ENCODE data around the gene SIRPB1.

SIRPB1 gene

GRCh38 chr20:1666802-1667201, 47.0 kb upstream of the SIRPB1 start:
- Histone ChIP-seq H3K9me2 (replicated peaks; ENCODE audit: insufficient read depth, low read length) (no peaks in the 10 kb centered on the region), H3K27me3 (replicated peaks; ENCODE audit: insufficient read depth, low read length) (no peaks in the 10 kb centered on the region), H3K9ac (ENCODE audit: low read length) (no peak overlapping the region), H3K4me1 (ENCODE audit: low read length) (no peaks in the 10 kb centered on the region), H3K36me3 (replicated peaks; ENCODE audit: insufficient read depth, low read length) (no peaks in the 10 kb centered on the region), H3F3A (ENCODE audit: insufficient read depth, low read length) (no peaks in the 10 kb centered on the region), H4K20me1 (ENCODE audit: insufficient read depth, low read length) (no peaks in the 10 kb centered on the region), H3K4me3 (ENCODE audit: low read length) (no peak overlapping the region), H3K4me2 (ENCODE audit: low read depth, low read length) (no peak overlapping the region), H3K9me3 (replicated peaks; ENCODE audit: insufficient read depth, low read length) (no peaks in the 10 kb centered on the region), H2AFZ (ENCODE audit: low read length) (no peak overlapping the region), H3K27ac (ENCODE audit: low read length) (no peak overlapping the region), H3K79me2 (ENCODE audit: low read length) (no peaks in the 10 kb centered on the region)
- no peak for TF ChIP-seq CTCF (IDR thresholded peaks at IDR 0.05; ENCODE audit: low read length)
- TF ChIP-seq EZH2 (optimal IDR thresholded peaks at IDR 0.05; ENCODE audit: low read depth, low read length): no peak
- no peak for TF ChIP-seq EZH2phosphoT487 (IDR thresholded peaks at IDR 0.05; ENCODE audit: low read length)
- no peak for DNase-seq

DNA sequence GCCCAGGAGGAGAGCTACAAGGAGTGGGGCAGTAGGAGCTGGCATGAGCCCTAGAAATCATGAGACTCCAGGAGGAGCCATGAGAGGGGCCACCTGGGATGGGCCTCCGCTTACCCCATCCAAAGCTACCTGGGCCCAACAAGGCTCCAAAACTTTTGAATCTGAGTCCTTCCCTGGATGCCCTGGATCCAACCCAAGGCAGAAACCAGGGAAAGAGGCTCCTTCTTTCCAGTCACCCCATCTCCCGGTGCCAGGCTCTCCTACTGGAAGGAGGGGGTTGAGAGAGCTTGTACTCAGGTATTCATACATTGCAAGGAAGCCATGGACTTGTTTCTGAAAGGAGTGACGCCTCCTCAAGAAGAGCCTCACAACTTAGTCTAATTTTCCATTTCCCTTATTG, 45.5 kb upstream of the SIRPB1 start:
- H3K9me2 ChIP-seq (replicated peaks; ENCODE audit: insufficient read depth, low read length): no peaks in the 10 kb centered on the region
- H2AFZ ChIP-seq (ENCODE audit: low read length): no peak overlapping the region
- H3K36me3 ChIP-seq (replicated peaks; ENCODE audit: insufficient read depth, low read length): no peaks in the 10 kb centered on the region
- H3K4me3 ChIP-seq (ENCODE audit: low read length): no peak overlapping the region
- H3K79me2 ChIP-seq (ENCODE audit: low read length): no peaks in the 10 kb centered on the region
- H3F3A ChIP-seq (ENCODE audit: insufficient read depth, low read length): no peaks in the 10 kb centered on the region
- H3K27me3 ChIP-seq (replicated peaks; ENCODE audit: insufficient read depth, low read length): no peaks in the 10 kb centered on the region
- no peak overlapping the region for H3K9ac ChIP-seq (ENCODE audit: low read length)
- no peak for DNase-seq
- H3K4me1 ChIP-seq (ENCODE audit: low read length): no peaks in the 10 kb centered on the region
- TF ChIP-seq EZH2phosphoT487 (IDR thresholded peaks at IDR 0.05; ENCODE audit: low read length): no peak
- TF ChIP-seq CTCF (IDR thresholded peaks at IDR 0.05; ENCODE audit: low read length): no peak
- TF ChIP-seq EZH2 (optimal IDR thresholded peaks at IDR 0.05; ENCODE audit: low read depth, low read length): no peak
- no peak overlapping the region for H3K27ac ChIP-seq (ENCODE audit: low read length)
- no peak overlapping the region for H3K4me2 ChIP-seq (ENCODE audit: low read depth, low read length)
- no peaks in the 10 kb centered on the region for H3K9me3 ChIP-seq (replicated peaks; ENCODE audit: insufficient read depth, low read length)
- no peaks in the 10 kb centered on the region for H4K20me1 ChIP-seq (ENCODE audit: insufficient read depth, low read length)

- no peaks in the 10 kb centered on the region for H3K27me3 ChIP-seq (replicated peaks; ENCODE audit: insufficient read depth, low read length)
- DNase-seq: no peak
- TF ChIP-seq CTCF (IDR thresholded peaks at IDR 0.05; ENCODE audit: low read length) (no peak), EZH2 (optimal IDR thresholded peaks at IDR 0.05; ENCODE audit: low read depth, low read length) (no peak), EZH2phosphoT487 (IDR thresholded peaks at IDR 0.05; ENCODE audit: low read length) (no peak)
- no peaks in the 10 kb centered on the region for H3K9me2 ChIP-seq (replicated peaks; ENCODE audit: insufficient read depth, low read length)
- H3K9ac ChIP-seq (ENCODE audit: low read length): no peak overlapping the region
- H3K4me3 ChIP-seq (ENCODE audit: low read length): no peak overlapping the region
- no peaks in the 10 kb centered on the region for H3K79me2 ChIP-seq (ENCODE audit: low read length)
- H3K9me3 ChIP-seq (replicated peaks; ENCODE audit: insufficient read depth, low read length): no peaks in the 10 kb centered on the region
- no peak overlapping the region for H2AFZ ChIP-seq (ENCODE audit: low read length)
- no peak overlapping the region for H3K27ac ChIP-seq (ENCODE audit: low read length)
- no peaks in the 10 kb centered on the region for H3F3A ChIP-seq (ENCODE audit: insufficient read depth, low read length)
- H4K20me1 ChIP-seq (ENCODE audit: insufficient read depth, low read length): no peaks in the 10 kb centered on the region
- no peaks in the 10 kb centered on the region for H3K36me3 ChIP-seq (replicated peaks; ENCODE audit: insufficient read depth, low read length)
- no peak overlapping the region for H3K4me2 ChIP-seq (ENCODE audit: low read depth, low read length)
- H3K4me1 ChIP-seq (ENCODE audit: low read length): no peaks in the 10 kb centered on the region
Measured at GRCh38 chr20:1664911-1665310, 45.1 kb upstream of the SIRPB1 start.

All from MM.1S (cell line).